GM19025 (cell line): ENCODE data around the gene CDK15.

Source experiments
- ATAC-seq: cut with Tn5 transposase; IDR thresholded peaks from one replicate; pipeline ENCODE4 v1.9.1; 2021; ENCODE audit warnings: mild to moderate bottlenecking, low read depth, moderate library complexity; ENCODE audit not compliant: unreplicated experiment

The CDK15 gene

DNA sequence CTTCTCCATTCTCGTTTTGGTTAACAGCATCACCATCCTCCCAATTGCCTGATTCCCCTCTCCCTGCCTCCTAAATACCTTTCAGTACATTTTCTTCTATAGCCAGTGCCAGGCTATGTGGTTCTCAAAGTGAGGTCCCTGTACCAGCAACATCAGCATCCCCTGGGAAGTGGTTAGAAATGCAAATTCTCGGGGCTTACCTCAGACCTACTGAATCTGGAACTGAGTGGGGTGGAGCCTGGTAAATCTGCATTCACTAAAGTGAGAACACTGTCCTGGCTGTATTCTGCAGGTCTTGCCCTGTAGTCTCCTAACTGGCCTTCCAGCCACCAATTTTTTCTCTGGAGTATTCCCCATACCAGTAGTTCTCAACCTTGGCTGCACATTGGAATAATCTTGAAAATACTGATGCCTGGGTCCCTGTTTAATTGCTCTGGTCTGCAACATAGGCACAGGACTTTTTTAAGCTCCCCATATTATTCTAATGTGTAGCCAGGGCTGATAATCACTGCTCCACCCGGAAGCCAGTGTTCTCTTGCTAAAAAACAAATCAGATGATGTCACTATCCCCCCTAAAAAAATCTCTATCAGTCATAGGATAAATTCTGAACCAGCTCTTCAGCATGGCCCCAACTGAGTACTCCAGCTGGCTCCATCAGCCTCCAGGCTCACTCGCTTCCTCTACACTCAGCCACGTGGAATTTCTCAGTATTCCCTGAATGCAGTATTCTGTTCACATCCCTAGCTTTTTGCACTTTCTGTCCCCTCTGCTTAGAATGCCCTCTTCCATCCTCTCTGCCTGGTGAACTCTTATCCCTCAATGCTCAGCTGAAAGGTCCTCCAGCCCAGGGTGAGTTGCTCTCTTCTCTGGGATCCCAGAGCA lies 98.4 kb downstream of the CDK15 start:
- ATAC-seq: peak; percentile 96

DNA sequence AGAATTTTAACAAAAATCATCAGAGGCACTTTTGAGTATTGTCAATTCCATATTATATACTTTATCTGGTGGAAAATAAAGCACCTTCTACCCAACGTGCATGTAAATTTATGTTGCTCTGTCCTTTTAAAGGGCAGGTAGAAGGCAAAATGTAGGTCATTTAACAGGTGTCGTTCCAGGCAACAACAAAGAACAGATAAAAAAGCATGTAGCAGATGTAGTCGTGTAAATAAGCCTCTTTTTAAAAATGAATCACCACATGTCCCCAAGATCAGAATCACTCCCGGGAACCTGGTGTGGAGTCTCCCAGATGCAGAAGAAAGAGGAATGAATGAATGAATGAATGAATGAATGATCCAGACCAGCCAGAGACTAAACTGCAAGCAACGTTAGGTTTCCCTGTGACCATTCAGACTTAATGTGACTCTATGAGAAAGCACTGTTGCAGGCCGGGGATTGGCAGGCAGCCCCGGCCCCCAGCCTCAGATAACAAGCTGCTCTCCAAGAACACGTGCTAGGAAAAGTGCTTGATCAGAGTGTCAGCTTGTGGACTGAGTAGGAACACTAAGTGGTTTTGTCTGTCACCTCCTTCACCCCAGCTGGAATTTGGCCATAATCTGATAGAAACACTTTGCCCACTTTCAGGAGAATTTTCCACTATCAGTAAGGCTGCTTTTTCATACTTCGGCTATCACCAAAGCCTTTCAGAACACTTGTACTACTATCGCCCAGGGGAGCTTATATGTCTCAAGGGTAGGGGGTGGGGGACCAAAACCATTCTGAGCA lies 100.6 kb downstream of the CDK15 start:
- ATAC-seq: no peak

DNA sequence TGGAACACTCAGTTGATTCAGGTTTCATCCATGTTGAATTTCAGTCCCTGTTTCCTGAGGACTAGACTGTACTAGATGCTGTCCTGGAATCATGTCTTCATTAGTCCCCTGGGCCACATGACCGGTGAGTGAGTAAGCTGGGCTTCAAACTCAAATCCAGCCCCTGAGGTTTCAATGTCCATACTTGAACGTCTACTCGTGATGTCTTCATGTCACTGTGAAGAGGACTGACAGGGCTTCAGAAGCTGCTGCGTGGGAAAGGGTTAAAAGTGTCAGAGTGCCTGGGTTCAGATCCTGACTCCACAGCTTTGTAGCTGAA lies 101.2 kb downstream of the CDK15 start:
- ATAC-seq: no peak

DNA sequence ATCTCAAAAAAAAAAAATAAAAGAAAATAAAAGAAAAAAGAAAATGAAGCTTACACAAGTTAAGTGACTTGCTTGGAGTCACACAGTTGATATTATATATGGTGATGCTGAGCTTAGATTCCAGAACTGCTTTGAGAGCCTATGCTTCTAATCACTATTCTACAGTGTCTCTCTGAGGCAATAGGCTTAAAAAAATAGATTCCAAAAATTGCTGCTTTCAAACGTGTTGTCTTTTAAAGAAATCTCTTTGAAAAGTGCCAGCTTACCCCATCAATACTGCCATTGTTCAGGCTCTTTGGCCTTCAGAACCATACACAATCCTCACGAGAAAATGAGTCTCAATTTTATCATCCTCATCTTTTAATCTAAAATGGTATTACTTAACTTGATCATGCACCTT lies 102.6 kb downstream of the CDK15 start:
- no peak for ATAC-seq

DNA sequence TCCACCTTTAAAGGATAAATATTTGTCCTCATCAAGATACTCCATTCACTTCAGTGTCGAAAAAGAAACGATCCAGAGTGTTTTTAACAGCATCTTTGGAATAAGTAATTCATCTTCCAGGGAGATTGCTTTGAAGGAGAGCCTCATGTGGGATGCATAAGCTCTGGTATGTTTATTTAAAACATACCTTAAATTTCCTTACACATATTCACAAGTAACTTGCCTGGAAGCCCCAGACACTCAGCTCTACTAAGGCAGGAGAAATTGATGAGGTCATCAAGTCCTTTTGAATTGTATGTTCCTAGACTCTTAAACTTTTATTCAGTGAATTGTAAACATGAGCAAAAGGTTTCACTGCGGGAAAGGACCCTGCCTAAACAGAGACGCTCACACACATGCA lies 103.0 kb downstream of the CDK15 start:
- no peak for ATAC-seq

DNA sequence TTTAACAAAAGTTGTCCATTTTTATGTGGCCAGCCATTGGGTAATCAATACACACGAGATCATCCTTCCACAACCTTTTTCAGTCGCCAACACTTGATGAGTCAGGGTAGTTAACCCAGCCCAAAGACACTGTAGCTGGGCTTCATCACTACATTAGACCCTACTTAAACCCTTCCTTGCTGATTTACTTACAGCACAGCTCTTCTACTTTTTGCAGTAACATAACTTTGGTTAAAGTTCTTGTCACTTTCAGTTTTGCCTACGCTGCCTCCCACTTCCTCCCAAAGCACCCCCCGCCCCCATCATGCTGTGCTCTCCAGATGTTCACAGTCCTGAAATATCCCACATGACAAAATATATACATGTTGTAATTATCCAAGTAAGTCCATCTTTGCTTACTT lies 103.6 kb downstream of the CDK15 start:
- ATAC-seq: peak; percentile 67

DNA sequence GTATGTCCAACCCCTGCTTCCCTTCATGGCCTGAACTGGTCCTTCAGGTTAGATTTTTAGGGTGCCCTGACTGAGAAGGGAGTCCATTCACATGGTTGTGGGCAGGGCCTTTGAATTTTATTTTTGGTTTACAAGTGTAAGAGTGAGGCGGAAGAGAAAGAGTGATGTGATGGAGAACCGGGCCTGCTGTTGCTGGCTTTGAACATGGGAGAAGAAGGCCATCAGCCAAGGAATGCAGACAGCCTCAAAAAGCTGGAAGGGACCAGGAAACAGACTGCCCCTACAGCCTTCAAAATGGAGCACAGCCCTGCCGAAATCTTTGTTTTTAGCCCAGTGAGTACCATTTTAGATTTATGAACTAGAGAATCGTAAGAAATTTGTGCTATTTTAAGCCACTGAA lies 105.0 kb downstream of the CDK15 start:
- no peak for ATAC-seq

DNA sequence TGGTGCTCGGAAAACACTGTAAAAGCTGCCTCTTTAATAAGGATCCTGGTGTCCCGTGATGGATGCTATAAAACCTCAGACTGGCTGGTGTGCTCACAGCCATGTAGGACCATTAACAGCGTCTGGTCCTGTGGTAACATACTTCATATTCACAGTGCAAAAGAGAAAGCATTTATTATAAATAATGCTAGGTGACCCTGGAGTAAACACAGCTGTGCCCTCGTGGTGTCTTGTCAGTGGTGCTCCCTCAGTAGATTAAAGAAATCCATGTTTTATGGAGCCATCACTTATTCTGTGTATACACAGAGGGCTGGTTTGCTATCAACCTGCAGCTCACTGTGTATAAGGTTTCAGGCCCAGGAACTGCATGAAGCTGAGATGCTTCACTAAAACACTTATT lies 106.9 kb downstream of the CDK15 start:
- ATAC-seq: no peak

DNA sequence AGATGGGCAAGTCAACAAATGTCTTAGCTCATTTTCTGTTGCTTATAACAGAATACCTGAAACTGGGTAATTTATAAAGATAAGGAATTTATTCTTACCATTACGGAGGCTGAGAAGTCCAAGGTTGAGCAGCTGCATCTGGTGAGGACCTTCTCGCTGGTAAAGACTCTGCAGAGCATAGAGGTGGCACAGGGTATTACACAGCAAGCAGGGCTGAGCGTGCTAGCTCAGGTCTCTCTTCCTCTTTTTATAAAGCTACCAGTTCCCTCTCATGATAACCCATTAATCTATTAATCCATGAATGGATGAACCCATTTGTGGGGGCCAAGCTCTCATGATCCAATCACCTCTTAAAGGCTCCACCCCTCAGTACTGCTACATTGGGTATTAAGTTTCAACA lies 109.1 kb downstream of the CDK15 start:
- peak; percentile 60 for ATAC-seq

DNA sequence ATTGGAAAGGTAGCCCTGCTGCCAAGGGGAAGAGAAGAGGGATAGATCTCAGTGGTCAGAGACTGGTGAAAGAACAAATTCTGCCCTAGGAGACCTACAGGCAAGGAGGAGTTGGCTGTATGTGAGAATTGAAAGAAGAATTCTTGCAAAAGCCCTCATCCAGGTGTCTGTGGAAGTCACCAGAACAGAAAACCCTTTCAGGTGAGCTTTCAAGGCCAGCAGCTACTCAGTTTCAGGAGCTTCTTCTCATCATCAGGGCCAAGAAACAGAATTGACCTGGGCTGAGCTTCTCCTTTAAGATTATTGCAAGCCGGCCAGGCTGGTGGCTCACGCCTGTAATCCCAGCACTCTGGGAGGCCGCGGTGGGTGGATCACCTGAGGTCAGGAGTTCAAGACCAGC lies 110.2 kb downstream of the CDK15 start:
- ATAC-seq: no peak

DNA sequence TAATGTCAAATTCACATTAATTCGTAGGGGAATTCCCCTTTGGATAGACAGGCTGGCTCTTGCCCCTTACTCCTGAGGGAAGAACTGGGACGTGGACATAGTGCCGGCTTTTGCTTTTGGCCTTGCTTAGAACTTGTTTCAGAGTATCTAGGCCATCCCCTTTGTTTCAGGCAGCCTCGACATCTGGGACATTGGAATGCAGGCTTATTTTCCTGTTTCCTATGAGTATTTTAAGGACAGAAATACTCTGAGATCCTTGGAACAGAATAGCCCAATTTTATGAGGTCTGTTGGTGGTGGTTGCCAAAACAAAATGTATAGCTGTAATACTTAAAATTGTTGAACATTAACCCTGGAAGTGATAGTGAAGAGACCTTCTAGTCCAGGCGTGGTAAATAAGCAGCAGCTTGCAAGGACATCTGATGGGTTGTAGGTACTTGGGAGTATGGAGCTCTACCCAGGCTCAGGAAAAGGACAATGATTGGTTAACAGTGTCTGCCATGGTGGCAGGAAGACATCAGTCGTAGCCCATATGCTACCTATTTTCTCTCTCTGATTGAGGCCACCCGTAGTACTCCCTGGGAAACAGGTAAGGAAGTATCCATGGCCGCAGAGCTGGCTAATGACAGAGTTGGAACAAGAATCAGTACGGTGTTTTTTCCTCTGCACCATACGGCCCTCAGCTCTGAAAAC lies 112.4 kb downstream of the CDK15 start:
- ATAC-seq: no peak

DNA sequence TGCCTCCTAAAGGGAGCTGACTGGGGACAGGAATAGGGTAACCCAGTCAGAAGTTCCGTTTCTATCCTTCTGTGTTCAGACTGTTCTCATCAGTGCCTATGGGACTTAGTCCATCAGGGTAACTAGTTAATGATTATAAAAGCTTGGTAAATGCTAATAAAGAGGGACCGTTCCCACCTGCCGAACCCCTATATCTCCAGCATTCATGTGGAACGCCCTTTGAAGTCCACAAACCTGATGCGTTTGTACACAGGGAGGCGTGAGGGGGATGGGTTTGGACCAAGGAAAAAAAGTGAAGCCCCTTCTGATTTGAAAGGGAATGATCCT lies 112.9 kb downstream of the CDK15 start:
- no peak for ATAC-seq

DNA sequence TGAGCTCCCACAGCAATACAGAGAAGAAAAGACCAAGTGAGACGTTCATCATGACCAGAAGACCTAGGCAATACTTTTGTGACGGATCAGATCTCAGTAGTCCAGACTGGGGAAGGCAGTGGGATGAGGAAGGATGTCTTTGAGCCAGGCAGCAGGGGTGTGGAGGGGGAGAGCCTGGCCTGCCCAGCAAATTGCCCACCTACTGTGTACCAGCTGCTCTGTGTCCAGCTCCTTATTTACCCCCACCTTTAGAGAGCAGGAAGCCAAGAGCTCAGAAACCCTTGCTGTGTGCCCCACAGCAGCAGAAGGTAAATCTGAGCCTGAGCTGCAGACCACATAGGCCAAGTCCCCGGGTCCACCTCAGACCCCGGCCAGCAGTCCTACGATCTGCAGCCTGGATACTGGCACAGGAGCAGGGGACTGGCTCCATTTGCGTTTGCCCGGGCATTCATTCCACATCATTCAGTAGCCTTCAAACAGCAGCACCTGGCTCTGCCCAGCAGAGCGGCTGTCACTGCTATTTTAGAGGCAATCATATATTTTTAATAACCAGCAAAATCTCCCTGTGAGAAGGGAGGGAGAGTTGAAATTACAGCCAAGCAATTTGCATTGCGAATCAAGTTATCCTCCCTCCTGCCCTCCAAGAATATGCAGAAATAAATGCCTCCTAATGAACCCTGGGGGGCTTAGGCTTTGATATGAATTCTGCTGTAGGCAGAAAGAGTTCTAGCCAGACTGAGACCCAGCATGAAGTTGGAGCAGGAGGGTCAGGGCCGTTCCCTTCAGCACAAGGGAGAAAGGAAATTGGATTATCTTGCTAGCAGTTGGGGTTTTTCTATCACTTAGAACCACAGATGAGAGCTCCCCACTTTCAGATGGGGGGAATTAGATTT lies 117.3 kb downstream of the CDK15 start:
- ATAC-seq: no peak

DNA sequence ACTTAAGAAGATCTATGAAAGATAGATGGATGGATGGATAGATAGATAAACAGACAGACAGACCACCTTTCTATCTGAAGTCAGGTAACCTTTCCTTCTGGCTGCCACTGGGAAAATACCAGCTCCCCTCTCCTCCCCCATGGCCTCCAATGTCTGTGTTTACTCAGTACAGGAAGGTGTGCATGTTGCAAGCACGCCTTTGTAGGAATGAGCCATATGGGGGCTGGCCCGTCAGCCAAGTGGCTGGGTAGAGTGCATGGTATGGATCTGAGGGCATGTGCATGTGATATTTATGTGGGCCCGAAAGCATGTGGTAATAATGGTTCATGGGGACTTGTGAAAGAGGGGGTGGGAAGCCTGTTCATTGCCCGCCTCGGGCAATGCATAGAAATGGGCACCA lies 118.1 kb downstream of the CDK15 start:
- ATAC-seq: no peak

DNA sequence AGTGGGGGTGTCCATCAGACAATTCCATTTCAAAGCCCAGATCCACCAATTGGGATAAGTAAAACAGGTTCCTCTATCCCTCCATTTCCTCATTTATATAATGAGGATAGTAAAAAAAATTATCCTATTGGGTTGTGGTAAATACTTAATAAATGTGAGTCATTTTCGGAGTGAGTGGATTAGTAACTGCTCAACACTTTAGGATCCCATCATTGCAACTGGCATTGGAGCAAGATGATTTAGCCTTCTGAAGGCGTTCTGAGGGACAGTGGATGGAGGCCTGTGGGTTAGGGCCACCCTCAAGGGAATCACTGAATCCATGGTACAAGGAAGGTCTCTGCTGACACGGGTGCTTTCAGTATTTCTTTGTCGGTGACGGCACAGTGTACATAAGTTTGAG lies 118.7 kb downstream of the CDK15 start:
- no peak for ATAC-seq

DNA sequence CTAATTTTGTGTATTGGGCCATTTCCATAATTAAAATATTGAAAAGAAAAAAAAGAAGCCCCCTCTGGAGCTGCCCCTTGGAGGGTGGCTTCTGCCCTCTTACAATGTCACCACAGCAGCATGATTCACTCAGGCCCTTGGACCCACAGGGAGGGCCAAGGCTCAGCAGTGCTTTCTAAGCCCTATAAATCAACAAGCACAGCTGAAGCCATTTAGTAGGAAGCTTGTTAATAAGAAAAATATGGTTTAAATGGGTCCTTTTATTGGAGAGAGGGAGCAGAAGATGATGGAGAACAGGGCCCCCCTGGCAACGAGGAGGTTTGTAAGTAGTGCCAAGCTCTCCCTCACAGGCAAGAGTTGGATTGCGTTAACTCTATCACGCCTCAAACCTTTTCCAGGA lies 119.7 kb downstream of the CDK15 start:
- ATAC-seq: no peak

DNA sequence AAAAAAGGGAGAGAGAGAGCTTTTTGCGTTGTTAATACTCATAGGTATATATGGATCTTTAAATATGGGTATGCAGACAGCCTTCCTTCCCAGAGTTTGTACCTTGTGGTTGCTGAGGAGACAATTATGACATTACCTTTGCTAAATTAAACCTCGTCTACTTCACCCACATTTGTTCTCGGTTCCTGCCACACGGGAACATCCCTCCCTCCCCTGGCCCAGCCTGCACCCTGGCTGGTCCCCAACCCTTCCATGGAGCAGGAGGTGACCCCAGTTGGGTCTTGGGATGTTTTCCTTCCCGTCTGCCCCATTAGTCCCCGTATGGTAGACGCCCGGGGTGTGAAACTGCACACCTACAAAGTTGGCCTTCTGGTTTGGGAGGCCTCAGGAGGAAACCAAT lies 122.0 kb downstream of the CDK15 start:
- ATAC-seq: no peak

DNA sequence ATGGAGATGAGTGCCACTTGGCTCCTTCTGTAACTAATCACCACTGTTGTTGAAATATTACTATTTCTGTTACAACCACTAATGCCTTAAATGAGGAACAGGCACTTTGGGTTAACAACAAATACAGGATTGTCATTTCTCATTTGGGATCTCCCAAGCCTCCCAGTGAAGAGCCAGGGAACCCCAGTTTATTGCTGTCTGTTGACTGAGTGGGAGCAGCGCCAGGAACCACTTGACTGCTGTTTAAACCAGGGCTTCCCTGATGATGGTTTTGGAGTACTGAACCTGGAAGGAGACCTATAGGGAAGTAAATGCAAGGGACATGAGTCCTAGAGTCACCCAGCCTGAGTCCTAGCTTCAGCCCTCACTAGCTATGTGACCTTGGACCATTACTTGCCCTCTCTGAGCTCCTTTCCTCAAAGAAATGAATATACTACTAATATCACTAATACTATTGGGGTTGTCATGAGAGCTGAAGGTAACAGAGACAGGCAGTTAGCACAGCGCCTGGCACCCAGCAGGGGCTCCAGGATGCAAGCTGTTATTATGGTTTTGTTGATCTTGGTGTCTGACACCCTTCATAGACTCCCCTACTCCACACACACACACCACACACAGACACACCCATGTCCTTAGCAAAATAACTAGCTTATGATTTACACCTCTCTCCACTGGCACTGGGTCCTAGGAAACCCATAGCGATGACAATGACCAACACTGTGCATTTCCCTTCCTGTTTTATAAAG lies 123.1 kb downstream of the CDK15 start:
- no peak for ATAC-seq

DNA sequence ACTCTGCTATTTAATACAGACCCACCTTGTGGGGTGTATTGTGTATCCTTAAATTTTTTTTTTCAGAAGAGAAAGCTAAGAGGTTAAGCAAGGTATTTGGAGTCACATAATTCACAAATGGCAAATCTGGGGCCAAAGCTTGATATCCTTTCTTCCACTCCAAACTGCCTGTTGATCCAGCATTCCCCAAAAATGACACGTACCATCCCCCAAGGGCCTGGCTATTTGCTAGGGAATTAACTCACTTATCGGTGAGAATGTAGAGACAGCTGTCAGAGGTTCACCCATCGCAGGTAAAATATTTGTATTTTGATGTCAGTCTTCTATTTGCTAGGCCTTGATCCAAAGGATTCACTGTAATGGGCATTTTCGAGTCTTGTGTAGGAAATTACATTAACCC lies 123.7 kb downstream of the CDK15 start:
- ATAC-seq: no peak

DNA sequence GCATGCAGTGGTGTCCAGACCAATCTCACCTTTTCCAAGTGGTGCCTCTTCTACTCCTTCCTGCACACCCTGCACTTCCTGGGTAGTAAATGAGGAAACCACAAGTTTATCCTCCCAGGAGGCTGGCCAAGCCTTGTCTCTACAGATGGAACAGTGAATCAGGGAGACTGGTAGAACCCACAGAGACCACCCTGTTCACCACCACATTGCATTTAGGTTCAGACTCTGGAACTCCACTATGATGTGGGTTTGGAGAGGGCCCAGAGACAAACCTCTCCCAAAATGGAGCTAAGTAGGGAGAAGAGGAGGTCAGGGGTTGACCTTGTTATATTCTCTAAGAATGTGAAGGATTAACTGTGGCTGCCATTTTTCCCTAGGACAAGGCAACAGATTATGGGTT lies 124.5 kb downstream of the CDK15 start:
- ATAC-seq: no peak
